Fibroblast of skin of left quadriceps (primary cell): Measurements from ENCODE around the gene ESR2.
"Not testable (repeated sequence)": the region's sequence is repeated elsewhere in the genome, so short reads cannot be mapped to it uniquely, and the experiment has no call there.

Source experiments
- DNase-seq, 2 experiments: peaks; one replicate each; pipeline ENCODE4 v3.0.0-alpha.2; 2013; ENCODE audit warnings: low read depth in 2 of 2

Gene ESR2

DNA sequence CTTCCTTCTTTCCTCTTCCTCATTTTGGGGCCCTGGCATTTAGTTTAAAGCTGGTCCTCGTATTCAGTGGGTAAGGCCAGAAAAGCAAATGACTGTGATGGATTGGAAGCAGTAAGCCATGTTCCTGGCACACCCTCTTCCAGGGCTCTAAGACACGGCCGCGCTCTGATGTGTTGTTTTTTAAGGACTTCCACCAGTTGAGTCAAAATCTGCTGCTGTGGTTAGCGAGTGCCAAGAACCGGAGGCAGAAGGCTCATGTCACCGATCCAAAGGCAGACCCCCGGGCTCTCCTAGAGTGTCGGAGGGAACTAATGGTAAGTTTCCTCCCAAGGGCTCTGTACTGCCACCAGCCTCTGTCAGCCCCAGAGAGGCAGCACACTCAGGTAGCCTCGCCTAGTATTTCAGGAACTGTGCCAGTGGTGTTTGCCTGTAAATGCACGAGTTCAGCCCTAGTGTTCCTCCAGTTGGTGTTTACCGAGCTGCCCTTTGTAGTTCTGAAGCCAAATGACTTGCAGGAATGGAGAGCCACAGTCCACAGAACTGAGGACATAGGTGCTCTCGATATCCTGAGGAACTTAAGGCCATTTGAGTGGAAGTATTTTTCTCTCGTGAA, 72.7 kb downstream of the ESR2 start:
- no peak for DNase-seq

DNA sequence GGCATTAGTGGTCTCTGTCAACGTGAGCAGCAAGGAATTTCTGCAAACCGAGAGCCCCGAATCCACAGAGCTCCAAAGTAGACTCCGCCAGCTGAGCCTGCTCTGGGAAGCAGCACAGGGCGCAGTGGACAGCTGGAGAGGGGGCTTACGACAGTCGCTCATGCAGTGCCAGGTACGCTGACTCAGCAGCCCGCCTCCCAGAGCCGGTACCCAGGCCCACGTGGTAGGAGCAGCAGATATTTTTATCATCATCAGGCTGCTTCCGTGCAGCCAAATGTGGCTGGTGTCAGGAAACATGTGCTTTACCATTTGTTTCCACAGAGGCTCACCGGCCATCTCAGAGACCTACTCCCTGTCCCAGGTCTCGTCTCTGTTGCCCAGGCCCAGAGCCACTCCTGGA, 73.7 kb downstream of the ESR2 start:
- DNase-seq: no peak

DNA sequence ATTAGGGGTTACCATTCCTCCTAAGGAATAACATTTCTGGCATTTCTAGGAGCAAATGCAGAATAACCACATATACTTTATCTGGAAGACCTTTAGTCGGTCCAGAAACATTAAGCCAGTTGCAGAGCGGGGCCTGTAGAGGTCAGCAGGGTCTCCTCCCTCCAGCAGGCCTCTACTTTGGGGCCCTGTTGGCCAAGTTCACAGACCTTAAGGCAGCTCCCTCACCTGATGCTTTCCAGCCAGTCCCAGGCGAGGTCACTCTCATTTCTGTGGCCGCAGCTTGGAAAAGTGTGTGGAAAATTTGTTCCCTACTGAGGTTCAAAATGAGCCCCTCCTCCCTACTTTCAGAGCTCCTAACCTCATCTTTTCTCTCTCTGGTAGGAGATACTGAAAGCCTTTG, 74.1 kb downstream of the ESR2 start:
- no peak for DNase-seq

- no peak for DNase-seq
These were observed 75.6 kb downstream of the ESR2 start for GRCh38 chr14:64218344-64219240.

DNA sequence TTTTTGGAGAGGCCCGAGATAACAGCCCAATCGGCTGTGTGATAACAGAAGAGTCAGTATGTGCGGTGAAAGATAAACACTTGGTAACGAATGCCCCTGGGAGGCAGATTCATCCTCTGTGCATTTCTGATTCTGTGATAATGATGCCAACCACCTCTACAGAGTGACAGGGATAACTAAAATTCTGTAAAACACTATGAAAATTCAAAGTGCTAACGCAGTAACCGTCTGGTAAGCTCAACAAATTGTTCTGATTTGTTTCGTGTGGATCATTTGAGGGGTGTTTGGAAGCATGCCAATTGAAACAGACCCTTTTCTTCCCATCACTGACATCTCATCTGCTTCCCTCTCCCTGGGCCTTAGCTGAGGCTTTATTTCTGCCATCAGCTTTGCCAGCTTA, 76.3 kb downstream of the ESR2 start:
- no peak for DNase-seq

DNA sequence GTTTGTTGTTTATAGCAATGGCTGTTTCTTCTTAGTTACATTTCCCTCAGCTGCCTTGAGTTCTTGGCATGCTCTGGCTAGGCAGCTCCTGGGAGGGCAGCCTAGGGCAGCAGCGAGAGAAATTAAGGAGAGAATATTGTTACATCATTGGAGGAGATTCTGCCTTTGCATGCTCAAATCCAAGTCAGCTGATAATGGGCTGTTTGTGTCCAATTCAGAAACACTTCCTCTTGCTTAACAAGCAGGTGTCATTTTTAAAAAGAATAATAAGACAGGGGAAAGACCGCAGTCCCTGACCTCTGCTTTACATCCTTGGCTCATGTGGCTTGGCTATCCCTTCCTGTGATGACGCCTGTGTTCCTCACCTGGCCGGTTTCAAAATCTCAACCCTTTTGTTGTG, 76.9 kb downstream of the ESR2 start:
- no peak for DNase-seq

DNA sequence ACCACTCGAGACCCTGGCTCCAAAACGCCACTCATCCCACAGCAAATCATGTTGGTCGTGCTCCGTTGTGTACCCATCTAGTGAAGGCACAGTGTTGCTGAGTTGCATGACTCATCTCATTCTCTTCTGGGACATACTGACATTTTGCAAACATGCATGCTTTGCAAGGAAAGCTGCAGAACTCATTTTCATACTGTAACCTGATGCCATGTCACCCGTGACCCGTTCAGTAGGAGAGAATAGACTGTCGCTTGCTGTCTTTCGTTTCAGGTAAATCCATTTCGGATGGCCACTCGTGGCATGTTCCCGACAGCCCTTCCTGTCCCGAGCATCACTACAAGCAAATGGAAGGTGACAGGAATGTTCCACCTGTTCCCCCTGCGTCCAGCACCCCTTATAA, 78.2 kb downstream of the ESR2 start:
- DNase-seq: no peak

GRCh38 chr14:64215274-64215673, 78.9 kb downstream of the ESR2 start:
- no peak for DNase-seq

DNA sequence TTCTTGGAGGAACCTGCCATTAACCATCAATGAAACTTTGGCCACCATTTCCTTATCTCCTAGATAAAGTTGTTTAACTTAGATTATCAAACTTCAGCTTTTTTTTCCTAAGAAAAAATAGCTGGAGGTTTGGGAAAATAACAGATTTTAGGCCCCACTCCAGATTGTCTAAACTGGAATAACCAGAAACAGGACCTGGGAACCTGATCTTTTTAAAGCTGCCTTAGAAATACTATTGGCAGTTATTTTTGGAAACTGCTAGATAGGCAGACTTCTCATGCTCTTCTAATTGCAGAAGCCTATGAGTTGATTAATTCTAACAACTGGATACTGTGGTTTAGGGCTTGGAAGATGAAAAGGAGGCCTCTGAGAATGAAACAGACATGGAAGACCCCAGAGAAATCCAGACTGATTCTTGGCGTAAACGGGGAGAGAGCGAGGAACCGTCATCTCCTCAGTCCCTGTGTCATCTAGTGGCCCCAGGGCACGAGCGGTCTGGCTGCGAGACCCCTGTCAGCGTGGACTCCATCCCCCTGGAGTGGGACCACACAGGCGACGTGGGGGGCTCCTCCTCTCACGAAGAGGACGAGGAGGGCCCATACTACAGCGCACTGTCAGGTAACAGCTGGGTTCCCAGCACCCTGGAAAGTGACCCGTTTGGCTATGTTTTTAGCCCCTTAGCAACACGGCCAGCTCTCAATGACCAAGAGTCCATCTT, 80.2 kb downstream of the ESR2 start:
- DNase-seq: no peak

DNA sequence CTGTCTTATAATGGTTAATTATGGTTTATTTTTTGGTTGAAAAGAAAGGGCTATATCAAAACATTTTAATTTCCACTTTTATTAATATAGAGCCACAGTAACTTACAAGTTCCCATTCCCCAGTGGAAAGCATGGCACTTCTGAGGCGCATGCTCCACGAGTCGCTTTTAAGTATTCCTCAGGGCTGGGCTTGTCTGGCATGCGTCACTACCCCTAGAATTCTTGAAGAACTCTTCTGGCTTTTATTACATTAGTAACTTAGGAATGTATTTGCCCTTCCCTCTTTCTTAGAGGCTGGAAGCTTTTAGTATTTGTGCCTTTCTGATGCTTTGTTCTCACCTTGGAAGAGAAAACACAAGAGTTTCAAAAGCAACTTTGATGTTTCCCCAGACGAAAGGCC, 81.1 kb downstream of the ESR2 start:
- DNase-seq: no peak

- DNase-seq: no peak
These were observed 81.5 kb downstream of the ESR2 start for GRCh38 chr14:64212666-64213065.

- DNase-seq: not testable (repeated sequence)
These were observed 83.3 kb downstream of the ESR2 start for GRCh38 chr14:64210912-64211311.

- DNase-seq: no peak
These were observed 84.0 kb downstream of the ESR2 start for GRCh38 chr14:64210216-64210615.

DNA sequence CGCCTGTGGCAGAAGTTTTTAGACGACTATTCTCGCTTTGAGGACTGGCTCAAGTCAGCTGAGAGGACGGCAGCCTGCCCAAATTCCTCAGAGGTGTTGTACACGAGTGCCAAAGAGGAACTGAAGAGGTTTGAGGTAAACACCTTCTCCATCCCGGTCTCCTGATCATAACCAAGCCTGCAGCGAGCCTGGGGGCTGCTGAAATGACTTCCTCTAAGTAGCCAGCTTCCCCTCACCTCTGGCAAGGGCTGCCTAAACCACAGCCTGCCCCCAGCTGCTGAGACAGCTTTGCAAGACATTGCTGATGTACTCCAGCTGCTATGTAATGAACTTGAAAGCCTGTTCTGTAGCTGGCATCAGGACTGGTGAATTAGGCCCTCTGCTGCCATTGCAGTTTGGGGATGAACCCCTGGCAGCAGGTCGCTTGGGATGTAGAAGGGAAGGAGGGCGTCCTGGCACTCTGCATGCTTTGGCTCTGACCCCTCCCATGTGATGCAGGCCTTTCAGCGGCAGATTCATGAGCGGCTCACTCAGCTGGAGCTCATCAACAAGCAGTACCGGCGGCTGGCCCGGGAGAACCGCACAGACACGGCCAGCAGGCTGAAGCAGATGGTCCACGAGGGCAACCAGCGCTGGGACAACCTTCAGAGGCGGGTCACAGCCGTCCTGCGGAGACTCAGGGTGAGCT, 84.6 kb downstream of the ESR2 start:
- no peak for DNase-seq

- DNase-seq: no peak
These were observed 85.2 kb downstream of the ESR2 start for GRCh38 chr14:64208981-64209380.

DNA sequence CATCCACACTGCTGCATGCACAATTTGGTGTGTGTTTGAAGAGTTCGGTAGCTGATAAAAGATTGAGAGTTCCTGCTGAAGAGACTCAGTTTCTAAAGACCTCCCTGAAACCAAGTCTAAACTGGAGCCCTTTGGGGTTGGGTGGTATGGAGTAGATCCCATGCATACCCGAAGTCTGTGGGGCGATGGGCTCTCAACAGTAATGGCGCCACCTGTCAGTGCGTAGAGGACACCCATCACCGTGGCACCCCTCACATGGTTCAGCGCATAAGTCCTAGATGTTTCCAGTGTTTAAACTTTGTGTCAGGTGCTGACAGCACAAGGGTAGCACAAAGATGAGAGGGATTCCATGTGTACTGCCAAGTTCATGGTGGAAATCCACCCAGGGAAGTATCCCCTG, 85.9 kb downstream of the ESR2 start:
- DNase-seq: no peak

- DNase-seq: no peak
These were observed 90.7 kb downstream of the ESR2 start for GRCh38 chr14:64203366-64204006.

DNA sequence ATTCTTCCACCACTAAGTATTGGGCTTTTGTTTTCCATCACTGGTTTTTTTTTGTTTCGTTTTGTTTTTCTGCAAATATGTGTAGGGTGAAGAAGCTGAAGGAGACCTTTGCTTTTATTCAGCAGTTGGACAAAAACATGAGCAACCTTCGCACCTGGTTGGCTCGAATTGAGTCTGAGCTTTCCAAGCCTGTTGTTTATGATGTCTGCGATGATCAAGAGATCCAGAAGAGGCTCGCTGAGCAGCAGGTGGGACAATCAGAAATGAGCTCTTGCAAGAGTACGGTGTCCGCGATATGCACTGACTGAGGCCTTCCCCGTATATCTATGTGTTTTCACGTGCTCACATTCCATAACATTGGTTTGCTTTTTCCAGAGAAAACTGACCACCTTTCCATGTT, 91.5 kb downstream of the ESR2 start:
- DNase-seq: no peak

DNA sequence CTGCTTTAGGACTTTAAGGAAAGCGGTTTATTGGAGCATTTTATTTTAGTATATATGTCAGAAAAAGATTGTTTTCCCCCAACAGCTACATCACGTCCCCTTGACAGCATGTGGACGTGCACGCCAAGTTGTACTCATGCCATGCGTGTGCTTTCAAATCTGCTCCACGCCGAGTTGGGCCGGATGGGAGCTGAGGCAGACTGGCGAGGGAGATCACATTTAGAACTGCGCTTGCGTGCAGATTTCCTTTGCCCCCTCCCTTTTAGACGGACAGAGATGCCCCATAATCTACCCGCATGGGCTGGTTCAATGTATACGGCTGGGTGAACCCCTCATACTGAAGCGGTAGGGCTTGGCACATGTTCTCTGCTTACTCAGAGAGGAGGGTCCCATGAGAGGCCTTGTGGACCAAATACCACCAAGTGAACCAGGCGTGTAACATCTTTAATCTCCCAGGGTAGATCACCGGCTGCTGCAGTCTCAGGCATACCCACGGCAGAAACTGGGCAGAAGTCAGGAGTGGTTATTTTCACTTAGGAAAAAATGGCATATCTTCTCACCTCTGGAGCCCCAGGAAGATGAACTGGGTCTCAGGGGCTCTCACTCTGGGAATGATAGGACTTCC, 92.1 kb downstream of the ESR2 start:
- no peak for DNase-seq

GRCh38 chr14:64201296-64201695, 92.9 kb downstream of the ESR2 start:
- no peak for DNase-seq

GRCh38 chr14:64200170-64200569, 94.0 kb downstream of the ESR2 start:
- DNase-seq: no peak
